ENCODE measurements around the gene MPDU1.

- TF ChIP-seq, protein P1, sequence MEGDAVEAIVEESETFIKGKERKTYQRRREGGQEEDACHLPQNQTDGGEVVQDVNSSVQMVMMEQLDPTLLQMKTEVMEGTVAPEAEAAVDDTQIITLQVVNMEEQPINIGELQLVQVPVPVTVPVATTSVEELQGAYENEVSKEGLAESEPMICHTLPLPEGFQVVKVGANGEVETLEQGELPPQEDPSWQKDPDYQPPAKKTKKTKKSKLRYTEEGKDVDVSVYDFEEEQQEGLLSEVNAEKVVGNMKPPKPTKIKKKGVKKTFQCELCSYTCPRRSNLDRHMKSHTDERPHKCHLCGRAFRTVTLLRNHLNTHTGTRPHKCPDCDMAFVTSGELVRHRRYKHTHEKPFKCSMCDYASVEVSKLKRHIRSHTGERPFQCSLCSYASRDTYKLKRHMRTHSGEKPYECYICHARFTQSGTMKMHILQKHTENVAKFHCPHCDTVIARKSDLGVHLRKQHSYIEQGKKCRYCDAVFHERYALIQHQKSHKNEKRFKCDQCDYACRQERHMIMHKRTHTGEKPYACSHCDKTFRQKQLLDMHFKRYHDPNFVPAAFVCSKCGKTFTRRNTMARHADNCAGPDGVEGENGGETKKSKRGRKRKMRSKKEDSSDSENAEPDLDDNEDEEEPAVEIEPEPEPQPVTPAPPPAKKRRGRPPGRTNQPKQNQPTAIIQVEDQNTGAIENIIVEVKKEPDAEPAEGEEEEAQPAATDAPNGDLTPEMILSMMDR (IDR thresholded peaks at IDR 0.05), result no peak
- no peak for TF ChIP-seq POLR2AphosphoS5 (IDR thresholded peaks at IDR 0.05)
Observed at GRCh38 chr17:7563115-7563869, 20.4 kb upstream of the MPDU1 start.
